ENCODE results near the gene PDE9A.

DNA sequence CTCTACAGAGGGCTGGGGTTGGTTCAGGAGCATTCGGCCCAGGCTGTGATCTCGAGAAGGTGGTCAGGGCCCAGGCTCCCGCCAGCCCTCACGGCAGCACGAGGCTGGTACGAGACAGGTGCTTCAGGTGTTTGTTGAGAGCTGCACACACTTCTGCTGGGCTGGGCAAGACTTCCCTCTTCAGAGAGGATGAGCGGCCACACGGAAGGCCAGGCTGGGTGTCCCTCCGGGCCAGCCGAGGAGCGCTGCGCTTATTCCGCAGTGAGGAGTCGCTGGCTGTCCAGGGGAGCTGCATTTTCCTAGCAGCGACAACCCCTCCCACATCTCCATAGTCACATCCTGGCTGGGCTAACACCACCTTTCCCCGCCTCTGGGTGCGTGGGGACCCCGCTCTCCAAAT is 50.5 kb downstream of the PDE9A start:
- TF ChIP-seq EP300 (IDR thresholded peaks at IDR 0.05) (no peak), POLR2A (IDR thresholded peaks at IDR 0.05) (no peak)
- TF ChIP-seq, protein P1, sequence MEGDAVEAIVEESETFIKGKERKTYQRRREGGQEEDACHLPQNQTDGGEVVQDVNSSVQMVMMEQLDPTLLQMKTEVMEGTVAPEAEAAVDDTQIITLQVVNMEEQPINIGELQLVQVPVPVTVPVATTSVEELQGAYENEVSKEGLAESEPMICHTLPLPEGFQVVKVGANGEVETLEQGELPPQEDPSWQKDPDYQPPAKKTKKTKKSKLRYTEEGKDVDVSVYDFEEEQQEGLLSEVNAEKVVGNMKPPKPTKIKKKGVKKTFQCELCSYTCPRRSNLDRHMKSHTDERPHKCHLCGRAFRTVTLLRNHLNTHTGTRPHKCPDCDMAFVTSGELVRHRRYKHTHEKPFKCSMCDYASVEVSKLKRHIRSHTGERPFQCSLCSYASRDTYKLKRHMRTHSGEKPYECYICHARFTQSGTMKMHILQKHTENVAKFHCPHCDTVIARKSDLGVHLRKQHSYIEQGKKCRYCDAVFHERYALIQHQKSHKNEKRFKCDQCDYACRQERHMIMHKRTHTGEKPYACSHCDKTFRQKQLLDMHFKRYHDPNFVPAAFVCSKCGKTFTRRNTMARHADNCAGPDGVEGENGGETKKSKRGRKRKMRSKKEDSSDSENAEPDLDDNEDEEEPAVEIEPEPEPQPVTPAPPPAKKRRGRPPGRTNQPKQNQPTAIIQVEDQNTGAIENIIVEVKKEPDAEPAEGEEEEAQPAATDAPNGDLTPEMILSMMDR (IDR thresholded peaks at IDR 0.05), result no peak
